ENCODE results near the gene EXOC4. TPM values are rescaled to one million over a fixed set of nuclear protein-coding genes. Genes with fewer than 3 reads are reported as not detected.

The EXOC4 gene
- total RNA-seq, 1 experiment from 2014 or later = 66.2 TPM

GRCh38 chr7:133797818-133798520, 545.1 kb downstream of the EXOC4 start:
- Mint-ChIP-seq H3K36me3 (ENCODE audit: insufficient read depth, unreplicated experiment) (no peaks in the 10 kb centered on the region), H3K27ac (ENCODE audit: unreplicated experiment) (no peak overlapping the region), H3K4me3 (ENCODE audit: unreplicated experiment) (no peak overlapping the region), H3K27me3 (ENCODE audit: insufficient read depth, unreplicated experiment) (no peaks in the 10 kb centered on the region), H3K9me3 (ENCODE audit: unreplicated experiment) (no peaks in the 10 kb centered on the region), H3K4me1 (ENCODE audit: low read depth, unreplicated experiment) (no peaks in the 10 kb centered on the region)
- no peak overlapping the region for H3K4me3 ChIP-seq (ENCODE audit: low read depth, low read length)
- H3K27me3 ChIP-seq (replicated peaks; ENCODE audit: control insufficient read depth, insufficient read depth, low read length) = no peaks in the 10 kb centered on the region
- intact Hi-C loops (cut with micrococcal nuclease; ENCODE audit: unreplicated experiment) = no loop called here
- ChIA-PET CTCF (no interaction called here), POLR2A (no interaction called here)
- no peak for TF ChIP-seq CTCF (IDR thresholded peaks at IDR 0.05; ENCODE audit: insufficient read depth in 1 of 2, low read depth in 1 of 2, low read length in 1 of 2, severe bottlenecking in 1 of 2, unreplicated experiment in 1 of 2)
- no peaks in the 10 kb centered on the region for H3K4me1 ChIP-seq
- no TSS peak for BruUV-seq (replicated peaks)
- no peak for DNase-seq
- H3K36me3 ChIP-seq (ENCODE audit: control insufficient read depth, insufficient read depth, low read length) = no peaks in the 10 kb centered on the region
- H3K9me3 ChIP-seq = no peaks in the 10 kb centered on the region

- intact Hi-C loops (cut with micrococcal nuclease; ENCODE audit: unreplicated experiment) = no loop called here
- CTCF ChIA-PET = no interaction called here
- H3K27me3 Mint-ChIP-seq (ENCODE audit: insufficient read depth, unreplicated experiment) = no peaks in the 10 kb centered on the region
These were observed 548.5 kb downstream of the EXOC4 start for GRCh38 chr7:133801341-133801740.

GRCh38 chr7:133804127-133804526, 551.2 kb downstream of the EXOC4 start:
- Mint-ChIP-seq H3K36me3 (ENCODE audit: insufficient read depth, unreplicated experiment) (no peaks in the 10 kb centered on the region), H3K4me1 (ENCODE audit: low read depth, unreplicated experiment) (no peaks in the 10 kb centered on the region), H3K27ac (ENCODE audit: unreplicated experiment) (no peak overlapping the region), H3K4me3 (ENCODE audit: unreplicated experiment) (no peak overlapping the region), H3K9me3 (ENCODE audit: unreplicated experiment) (no peaks in the 10 kb centered on the region), H3K27me3 (ENCODE audit: insufficient read depth, unreplicated experiment) (no peaks in the 10 kb centered on the region)
- Histone ChIP-seq H3K4me1 (no peaks in the 10 kb centered on the region), H3K27me3 (replicated peaks; ENCODE audit: control insufficient read depth, insufficient read depth, low read length) (no peaks in the 10 kb centered on the region), H3K4me3 (ENCODE audit: low read depth, low read length) (no peak overlapping the region), H3K36me3 (ENCODE audit: control insufficient read depth, insufficient read depth, low read length) (no peaks in the 10 kb centered on the region), H3K9me3 (no peaks in the 10 kb centered on the region)
- TF ChIP-seq CTCF (IDR thresholded peaks at IDR 0.05; ENCODE audit: insufficient read depth in 1 of 2, low read depth in 1 of 2, low read length in 1 of 2, severe bottlenecking in 1 of 2, unreplicated experiment in 1 of 2) = no peak
- ChIA-PET POLR2A (no interaction called here), CTCF (no interaction called here)
- intact Hi-C loops (cut with micrococcal nuclease; ENCODE audit: unreplicated experiment) = no loop called here
- BruUV-seq (replicated peaks) = no TSS peak
- DNase-seq = no peak

More at GRCh38 chr7:133801341-133801740, 548.5 kb downstream of the EXOC4 start:
- Mint-ChIP-seq H3K9me3 (ENCODE audit: unreplicated experiment) (no peaks in the 10 kb centered on the region), H3K4me3 (ENCODE audit: unreplicated experiment) (no peak overlapping the region), H3K27ac (ENCODE audit: unreplicated experiment) (no peak overlapping the region), H3K4me1 (ENCODE audit: low read depth, unreplicated experiment) (no peaks in the 10 kb centered on the region), H3K36me3 (ENCODE audit: insufficient read depth, unreplicated experiment) (no peaks in the 10 kb centered on the region)
- no peaks in the 10 kb centered on the region for H3K36me3 ChIP-seq (ENCODE audit: control insufficient read depth, insufficient read depth, low read length)
- no peak for DNase-seq
- TF ChIP-seq CTCF (IDR thresholded peaks at IDR 0.05; ENCODE audit: insufficient read depth in 1 of 2, low read depth in 1 of 2, low read length in 1 of 2, severe bottlenecking in 1 of 2, unreplicated experiment in 1 of 2) = no peak
- H3K4me3 ChIP-seq (ENCODE audit: low read depth, low read length) = no peak overlapping the region
- POLR2A ChIA-PET = no interaction called here
- no peaks in the 10 kb centered on the region for H3K27me3 ChIP-seq (replicated peaks; ENCODE audit: control insufficient read depth, insufficient read depth, low read length)
- no peaks in the 10 kb centered on the region for H3K4me1 ChIP-seq
- BruUV-seq (replicated peaks) = no TSS peak
- H3K9me3 ChIP-seq = no peaks in the 10 kb centered on the region
